Stimulated activated CD8-positive, alpha-beta memory T cell treated with anti-CD3 and anti-CD28 coated beads, Interleukin-15, amount 100 ng/mL, for 1 hour (primary cell): ENCODE measurements around the gene HAUS8.

Source experiments
- DNase-seq: peaks from one replicate; pipeline ENCODE4 v3.0.0-alpha.2; 2020; ENCODE audit warnings: low read depth

HAUS8 gene

GRCh38 chr19:17075864-17076542 is 751 bp upstream of the HAUS8 start:
- peak; percentile 30 for DNase-seq

- DNase-seq, result no peak
Measured at GRCh38 chr19:17074634-17075034, 618 bp downstream of the HAUS8 start.

DNA sequence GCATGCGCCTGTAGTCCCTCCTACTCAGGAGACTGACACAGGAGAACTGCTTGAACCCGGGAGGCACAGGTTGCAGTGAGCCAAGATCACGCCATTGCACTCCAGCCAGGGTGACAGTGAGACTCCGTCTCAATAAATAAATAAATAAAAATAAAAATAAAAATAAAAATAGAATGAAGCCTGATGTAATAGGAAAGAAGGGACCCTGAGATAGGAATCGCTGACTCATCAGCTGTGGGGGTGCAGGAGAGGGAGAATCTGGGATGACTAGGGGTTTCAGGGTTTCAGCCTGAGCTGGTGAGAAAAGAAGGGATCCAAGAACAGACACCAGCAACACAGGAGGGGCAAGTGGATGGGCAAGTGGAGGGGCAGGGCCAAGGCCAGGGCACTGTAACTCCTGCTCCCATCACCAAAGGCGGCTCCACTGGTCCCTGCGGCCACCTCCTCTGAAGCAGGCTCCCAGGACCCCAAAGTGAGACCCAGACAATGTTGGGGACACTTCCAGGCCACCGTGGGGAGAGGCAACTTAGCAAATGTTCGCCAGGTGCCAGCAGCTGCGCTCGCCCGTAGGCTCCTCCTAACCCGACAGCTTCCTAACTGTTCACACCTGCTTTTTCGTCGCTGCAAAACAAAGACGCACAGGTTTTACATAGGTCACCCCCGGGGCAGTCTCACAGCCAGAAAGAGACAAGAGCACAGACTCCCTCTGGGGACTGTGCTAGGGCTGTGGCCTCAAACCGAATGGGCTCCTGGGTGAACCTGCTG is 1.2 kb downstream of the HAUS8 start:
- no peak for DNase-seq

DNA sequence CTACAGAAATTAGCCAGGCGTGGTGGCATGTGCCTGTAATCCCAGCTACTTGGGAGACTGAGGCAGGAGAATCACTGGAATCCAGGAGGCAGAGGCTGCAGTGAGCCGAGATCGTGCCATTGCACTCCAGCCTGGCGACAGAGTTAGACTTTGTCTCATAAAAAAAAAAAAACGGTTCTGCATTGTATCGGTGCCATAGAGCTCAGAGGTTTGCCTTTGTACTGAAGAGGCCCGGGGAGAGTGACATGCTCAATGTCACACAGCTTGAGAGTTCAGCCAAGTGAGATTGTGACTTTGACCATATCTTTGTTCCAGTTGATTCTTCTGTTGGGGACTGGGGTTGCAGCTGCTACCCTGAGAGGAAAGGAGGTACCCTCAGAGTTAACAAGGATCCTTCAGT is 4.3 kb downstream of the HAUS8 start:
- no peak for DNase-seq

GRCh38 chr19:17070421-17070820 is 4.8 kb downstream of the HAUS8 start:
- no peak for DNase-seq

DNA sequence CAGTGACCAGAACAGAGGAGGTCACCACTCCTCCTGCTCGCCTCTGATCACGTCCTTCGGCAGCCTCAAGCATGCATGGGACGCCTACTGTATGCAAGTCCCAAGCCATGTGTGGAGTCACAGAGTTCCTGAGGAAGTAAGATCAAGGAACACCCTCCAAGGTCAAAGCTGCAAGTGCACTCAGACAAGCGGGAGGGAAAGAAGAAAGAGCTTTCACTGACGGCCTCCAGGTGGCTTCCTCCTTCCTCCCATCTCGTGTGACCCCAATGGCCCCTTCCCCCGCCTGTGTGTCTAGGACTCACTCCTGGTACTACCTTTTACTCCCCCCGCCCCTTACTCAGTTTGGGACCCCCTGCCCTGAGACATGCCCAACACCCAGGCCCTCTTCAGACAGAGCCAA is 6.1 kb downstream of the HAUS8 start:
- no peak for DNase-seq

DNA sequence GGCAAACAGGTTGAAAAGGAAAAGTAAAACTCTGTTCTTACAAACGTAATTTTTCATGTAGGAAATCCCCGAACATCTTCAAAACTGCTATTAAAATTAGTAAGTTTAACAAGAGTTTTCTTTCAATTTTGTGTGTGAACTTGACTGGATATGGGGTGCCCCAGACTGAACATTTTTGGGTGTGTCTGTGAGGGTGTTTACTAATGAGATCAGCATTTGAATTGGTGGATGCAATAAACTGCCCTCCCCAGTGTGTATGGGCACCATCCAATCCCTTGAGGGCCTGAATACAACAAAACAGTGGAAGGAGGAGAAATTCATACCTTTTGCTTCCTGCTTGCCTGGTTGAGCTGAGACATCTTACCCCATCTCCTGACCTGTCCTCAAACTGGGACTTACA is 11.8 kb downstream of the HAUS8 start:
- no peak for DNase-seq

DNA sequence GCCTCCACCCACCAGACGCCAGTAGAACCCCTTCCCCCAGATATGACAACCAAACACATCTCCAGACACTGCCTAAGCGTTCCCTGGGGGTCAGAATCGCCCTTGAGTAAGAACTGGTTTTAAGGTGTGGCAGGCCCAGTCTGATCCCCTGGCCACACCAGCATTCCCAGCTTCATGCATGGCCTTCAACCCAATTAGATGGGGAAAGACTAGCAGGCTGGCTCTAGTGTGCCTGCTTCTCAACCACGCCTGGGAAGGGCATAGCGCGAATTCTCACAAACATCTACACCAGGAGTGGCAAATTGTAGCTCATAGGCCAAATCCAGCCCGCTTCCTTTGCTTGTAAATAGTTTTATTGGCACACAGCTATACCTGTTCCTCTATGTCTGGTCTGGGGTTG is 13.6 kb downstream of the HAUS8 start:
- DNase-seq, result no peak

GRCh38 chr19:17061205-17061604 is 14.0 kb downstream of the HAUS8 start:
- DNase-seq, result no peak

GRCh38 chr19:17060802-17061201 is 14.4 kb downstream of the HAUS8 start:
- DNase-seq, result no peak

GRCh38 chr19:17058236-17058635 is 17.0 kb downstream of the HAUS8 start:
- no peak for DNase-seq

DNA sequence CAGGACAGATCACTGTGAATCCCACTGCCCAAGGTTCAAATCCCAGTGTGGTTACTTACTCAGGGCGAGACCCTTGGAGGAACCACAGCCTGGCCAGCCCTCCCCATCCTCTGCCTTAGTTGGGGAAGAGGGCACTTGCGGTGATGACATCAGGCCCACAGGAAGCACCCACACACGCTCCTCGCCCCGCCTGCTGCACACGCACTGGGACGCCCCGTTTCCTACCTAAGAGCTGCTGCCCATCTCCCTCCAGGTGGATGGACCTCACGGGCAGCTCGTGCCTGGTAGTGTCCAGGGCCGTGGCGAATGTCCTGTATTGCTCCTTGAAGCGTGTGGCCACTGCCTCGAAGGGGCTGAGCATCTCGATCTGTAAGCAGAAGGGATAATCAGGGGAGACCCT is 19.6 kb downstream of the HAUS8 start:
- no peak for DNase-seq

DNA sequence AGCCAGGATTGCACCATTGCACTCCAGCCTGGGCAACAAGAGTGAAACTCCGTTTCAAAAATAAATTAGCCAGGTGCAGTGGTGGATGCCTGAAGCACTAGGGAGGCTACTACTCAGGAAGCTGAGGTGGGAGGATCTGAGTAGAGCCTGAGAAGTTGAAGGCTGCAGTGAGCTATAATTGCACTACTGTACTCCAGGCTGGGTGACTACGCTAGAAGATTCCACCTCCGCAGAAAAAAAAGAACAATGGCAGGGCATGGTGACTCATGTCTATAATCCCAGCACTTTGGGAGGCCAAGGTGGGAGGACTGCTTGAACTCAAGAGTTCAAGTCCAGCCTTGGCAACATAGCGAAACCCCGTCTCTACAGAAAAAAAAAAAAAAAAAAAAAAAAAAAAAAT is 20.5 kb downstream of the HAUS8 start:
- DNase-seq, result no peak

DNA sequence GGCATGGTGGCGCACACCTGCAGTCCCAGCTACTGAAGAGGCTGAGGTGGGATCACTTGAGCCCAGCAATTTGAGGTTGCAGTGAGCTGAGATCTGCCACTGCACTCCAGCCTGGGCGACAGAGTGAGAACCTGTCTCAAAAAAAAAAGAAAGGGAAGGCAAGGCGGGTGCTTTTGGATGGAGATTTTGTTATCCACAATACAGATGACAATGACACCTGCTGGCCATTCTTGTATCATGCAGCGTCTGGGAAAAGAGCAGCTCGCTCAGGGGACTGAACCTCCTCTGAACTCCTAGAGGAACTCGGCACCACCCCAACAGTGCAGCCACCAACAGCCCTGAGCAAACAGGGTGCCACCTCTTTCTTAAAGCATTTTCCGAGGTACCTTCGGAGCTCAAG is 22.8 kb downstream of the HAUS8 start:
- no peak for DNase-seq

DNA sequence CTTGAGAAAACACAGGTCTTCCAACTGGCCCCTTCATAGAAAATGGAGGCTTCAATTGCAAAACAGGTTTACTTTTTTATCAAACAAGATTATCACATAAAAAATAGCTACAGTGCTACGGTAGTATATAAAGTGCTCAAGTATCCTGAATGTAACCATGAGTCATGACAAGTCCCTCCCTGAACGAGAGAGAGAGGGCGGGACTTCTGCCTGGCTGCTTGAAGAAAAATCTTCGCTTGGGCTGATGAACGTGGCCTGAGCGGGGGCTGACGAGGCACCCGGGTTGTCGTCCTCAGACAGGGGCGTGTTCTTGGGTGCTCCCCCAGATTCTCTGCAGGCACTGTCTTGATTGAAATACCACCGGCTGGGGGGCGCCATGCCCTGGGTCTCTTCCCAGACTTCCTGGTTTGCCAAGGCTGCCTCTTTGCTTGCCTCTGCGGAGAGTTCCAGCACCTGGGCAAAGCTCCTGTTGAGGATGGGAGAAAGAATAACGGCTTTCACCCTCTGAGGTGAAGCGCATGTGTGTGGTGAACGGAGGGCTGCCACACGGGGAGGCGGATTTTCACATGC is 25.5 kb downstream of the HAUS8 start:
- DNase-seq, result no peak

DNA sequence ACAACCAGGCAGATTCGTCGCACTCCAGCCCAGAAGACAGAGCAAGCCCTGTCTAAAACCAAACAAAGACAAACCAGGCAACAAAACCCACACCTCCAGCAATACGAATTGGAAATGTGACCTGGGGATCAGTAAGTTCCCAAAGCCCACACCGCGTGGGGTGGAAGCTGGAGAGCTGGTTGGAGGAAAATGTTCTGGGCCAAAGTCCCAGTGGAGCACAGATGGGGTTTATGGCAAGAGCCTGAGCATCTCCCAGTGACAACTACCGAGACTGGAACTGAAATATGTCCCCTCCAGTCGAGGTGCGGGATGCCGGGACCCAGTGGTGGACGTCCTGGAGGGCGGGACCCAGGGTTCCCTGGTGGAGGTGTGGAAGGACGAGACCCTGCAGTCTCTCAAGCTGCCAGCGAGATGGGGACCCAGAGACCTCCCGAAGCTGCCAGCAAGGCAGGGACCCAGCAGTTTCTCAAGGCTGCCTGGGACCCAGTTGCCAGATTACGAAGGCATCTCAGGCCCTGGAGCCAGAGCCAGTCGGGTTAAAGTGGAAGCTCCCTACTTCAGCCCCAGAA is 26.3 kb downstream of the HAUS8 start:
- no peak for DNase-seq

DNA sequence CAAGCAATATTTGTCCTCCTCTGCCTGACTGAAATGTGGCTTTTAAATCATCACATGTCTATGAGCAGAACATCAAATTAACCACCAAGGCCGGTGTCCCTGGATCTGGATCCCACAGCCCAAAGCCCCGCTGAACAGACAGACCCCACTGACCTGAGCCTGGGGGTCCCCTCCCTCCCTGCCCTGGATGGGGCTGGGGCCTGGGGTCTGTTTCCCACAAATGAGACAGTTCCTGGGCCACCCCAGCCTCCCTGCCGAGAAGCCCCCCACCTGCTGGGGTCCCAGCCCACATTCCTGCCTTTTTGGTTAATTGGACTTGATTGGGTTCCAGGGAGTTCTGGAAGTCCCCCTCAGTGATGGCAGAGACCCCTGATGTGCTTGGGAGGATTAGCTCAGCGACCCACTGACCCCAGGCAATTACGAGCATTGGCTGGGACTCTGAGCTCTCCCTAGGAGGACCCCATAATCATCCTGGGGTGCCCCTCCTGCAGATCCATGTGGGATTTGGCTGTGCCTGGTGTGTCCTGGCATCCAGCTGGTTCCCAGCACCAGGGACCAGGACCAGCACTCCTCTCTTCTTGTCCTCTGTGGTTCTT is 29.2 kb downstream of the HAUS8 start:
- no peak for DNase-seq

GRCh38 chr19:17043744-17044143 is 31.5 kb downstream of the HAUS8 start:
- no peak for DNase-seq

DNA sequence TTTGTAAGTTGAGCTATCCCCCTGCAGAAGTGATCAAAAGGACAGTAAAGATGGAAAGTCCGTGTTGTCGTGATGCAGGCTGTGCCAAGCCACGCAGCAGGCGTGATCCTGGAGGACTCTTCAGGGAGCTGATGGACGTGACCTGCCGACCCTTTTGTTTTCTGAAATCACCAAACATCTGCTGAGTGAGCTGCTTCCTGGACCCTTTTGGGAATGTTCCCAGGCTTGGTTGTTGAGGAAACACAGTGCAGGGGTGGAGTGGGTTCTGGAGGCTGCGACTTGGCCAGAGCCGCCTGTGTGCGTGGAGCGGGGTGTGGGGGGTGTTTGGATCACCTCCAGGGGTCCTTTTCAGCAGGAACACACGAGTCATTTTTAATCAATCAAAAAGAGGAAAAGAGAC is 33.3 kb downstream of the HAUS8 start:
- no peak for DNase-seq

- no peak for DNase-seq
Measured at GRCh38 chr19:17037966-17038500, 37.2 kb downstream of the HAUS8 start.

- no peak for DNase-seq
Measured at GRCh38 chr19:17037184-17037583, 38.1 kb downstream of the HAUS8 start.

GRCh38 chr19:17036640-17037039 is 38.6 kb downstream of the HAUS8 start:
- DNase-seq, result no peak
